Measurements from ENCODE around the gene HYAL3. TPM values are rescaled to one million over a fixed set of nuclear protein-coding genes. Genes with fewer than 3 reads are reported as not detected.
"Not testable (repeated sequence)": the region's sequence is repeated elsewhere in the genome, so short reads cannot be mapped to it uniquely, and the experiment has no call there.

The HYAL3 gene
- total RNA-seq, 5 donors from 2014 or later (not counting 1 experiment from before 2014, with no cell fraction given) = 2.6 to 6.2 (median 3.9) TPM

- Mint-ChIP-seq H3K9me3 (no peaks in the 10 kb centered on the region), H3K4me3 (peak overlapping the region; percentile 13 to 34 (median 15)), H3K27me3 (no peaks in the 10 kb centered on the region), H3K4me1 (peaks cover 14 to 21% (median 17%) of the 10 kb centered on the region in 3 donors), H3K36me3 (peaks cover 9% of the 10 kb centered on the region), H3K27ac (no peak overlapping the region)
- Histone ChIP-seq H3K27me3 (replicated peaks in 1 of 2; ENCODE audit: control insufficient read depth in 2 of 2, extremely low read depth in 1 of 2, insufficient read depth in 2 of 2, low read length in 1 of 2) (no peaks in the 10 kb centered on the region), H3K9me3 (no peaks in the 10 kb centered on the region), H3K4me3 (ENCODE audit: control insufficient read depth in 1 of 2, extremely low read depth in 1 of 2, low read length in 1 of 2) (no peak overlapping the region), H3K36me3 (ENCODE audit: control insufficient read depth in 2 of 2, extremely low read depth in 1 of 2, insufficient read depth in 1 of 2, low read length in 1 of 2) (peaks cover 20 to 33% of the 10 kb centered on the region in 2 donors), H3K27ac (ENCODE audit: low read length) (no peak overlapping the region), H3K4me1 (ENCODE audit: control insufficient read depth in 1 of 2, extremely low read depth in 1 of 2, insufficient read depth in 2 of 2, low read length in 2 of 2) (peaks cover 5 to 26% of the 10 kb centered on the region in 2 experiments)
- CTCF ChIA-PET = no interaction called here
- WGBS (ENCODE audit: insufficient coverage) = 96% methylated on average over 5 of the region's 16 CpGs
- no peak for DNase-seq
- ATAC-seq (replicated peaks in 1 of 4) = no peak
- POLR2A ChIA-PET = no interaction called here
Observed at GRCh38 chr3:50290161-50290641, 9.0 kb downstream of the HYAL3 start.

DNA sequence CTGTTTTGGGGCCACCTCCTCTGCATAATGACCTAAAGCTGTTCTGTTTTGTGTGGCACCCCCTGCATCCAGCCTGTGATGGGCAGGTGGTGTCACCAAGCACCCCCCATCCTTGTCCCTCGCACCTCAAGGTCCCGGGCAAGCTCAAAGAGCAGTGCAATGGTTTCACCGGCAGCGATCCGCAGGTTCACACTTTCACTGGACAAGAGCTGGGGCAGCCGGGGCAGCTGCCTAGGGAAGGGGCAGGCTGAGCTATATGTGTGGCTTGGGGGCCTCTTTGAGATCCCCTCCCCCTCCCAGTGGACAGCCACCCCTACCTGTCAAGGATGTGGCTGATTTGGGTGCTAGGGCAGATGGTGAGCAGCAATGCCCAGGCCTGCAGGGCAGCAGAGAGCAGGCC lies 10.1 kb downstream of the HYAL3 start:
- H3K27me3 ChIP-seq (replicated peaks in 1 of 2; ENCODE audit: control insufficient read depth in 2 of 2, extremely low read depth in 1 of 2, insufficient read depth in 2 of 2, low read length in 1 of 2) = no peaks in the 10 kb centered on the region
- Mint-ChIP-seq H3K4me3 (peak overlapping the region in 1 of 3 donors; percentile 15), H3K36me3 (peaks cover 9% of the 10 kb centered on the region), H3K27me3 (no peaks in the 10 kb centered on the region), H3K9me3 (no peaks in the 10 kb centered on the region), H3K4me1 (peaks cover 14 to 21% (median 17%) of the 10 kb centered on the region in 3 donors), H3K27ac (no peak overlapping the region)
- no peak overlapping the region for H3K27ac ChIP-seq (ENCODE audit: low read length)
- CTCF ChIA-PET = no interaction called here
- DNase-seq = no peak
- WGBS (ENCODE audit: insufficient coverage) = no CpG with 5 or more reads among the region's 6 CpGs
- H3K4me3 ChIP-seq (ENCODE audit: control insufficient read depth in 1 of 2, extremely low read depth in 1 of 2, low read length in 1 of 2) = no peak overlapping the region
- peaks cover 5 to 26% of the 10 kb centered on the region in 2 experiments for H3K4me1 ChIP-seq (ENCODE audit: control insufficient read depth in 1 of 2, extremely low read depth in 1 of 2, insufficient read depth in 2 of 2, low read length in 2 of 2)
- no peaks in the 10 kb centered on the region for H3K9me3 ChIP-seq
- POLR2A ChIA-PET = interaction anchor here in 1 of 2 donors (0.6 kb wide), 1 partner anchor 80 kb away, joined by 3 read pairs; no protein-coding TSS in a partner anchor
- ATAC-seq (replicated peaks in 1 of 4) = no peak
- peaks cover 20 to 33% of the 10 kb centered on the region in 2 donors for H3K36me3 ChIP-seq (ENCODE audit: control insufficient read depth in 2 of 2, extremely low read depth in 1 of 2, insufficient read depth in 1 of 2, low read length in 1 of 2)

GRCh38 chr3:50288387-50289007 lies 10.7 kb downstream of the HYAL3 start:
- Mint-ChIP-seq H3K27ac (no peak overlapping the region), H3K4me1 (peaks cover 14 to 21% (median 17%) of the 10 kb centered on the region in 3 donors)

GRCh38 chr3:50287262-50287661 lies 11.9 kb downstream of the HYAL3 start:
- ChIA-PET POLR2A (no interaction called here), CTCF (no interaction called here)
- Histone ChIP-seq H3K9me3 (no peaks in the 10 kb centered on the region), H3K27ac (ENCODE audit: low read length) (no peak overlapping the region), H3K36me3 (ENCODE audit: control insufficient read depth in 2 of 2, extremely low read depth in 1 of 2, insufficient read depth in 1 of 2, low read length in 1 of 2) (peaks cover 20 to 33% of the 10 kb centered on the region in 2 donors), H3K4me3 (ENCODE audit: control insufficient read depth in 1 of 2, extremely low read depth in 1 of 2, low read length in 1 of 2) (no peak overlapping the region), H3K4me1 (ENCODE audit: control insufficient read depth in 1 of 2, extremely low read depth in 1 of 2, insufficient read depth in 2 of 2, low read length in 2 of 2) (peaks cover 5 to 17% of the 10 kb centered on the region in 2 experiments), H3K27me3 (replicated peaks in 1 of 2; ENCODE audit: control insufficient read depth in 2 of 2, extremely low read depth in 1 of 2, insufficient read depth in 2 of 2, low read length in 1 of 2) (no peaks in the 10 kb centered on the region)
- Mint-ChIP-seq H3K9me3 (no peaks in the 10 kb centered on the region), H3K4me3 (no peak overlapping the region), H3K4me1 (peaks cover 6 to 13% (median 8%) of the 10 kb centered on the region in 3 donors), H3K27ac (no peak overlapping the region), H3K27me3 (no peaks in the 10 kb centered on the region), H3K36me3 (peaks cover 9% of the 10 kb centered on the region)
- DNase-seq (no peak), ATAC-seq (replicated peaks in 1 of 4) (no peak)
- WGBS (ENCODE audit: insufficient coverage) = 100% methylated on average over 1 of the region's 1 CpG

More at GRCh38 chr3:50288387-50289007, 10.7 kb downstream of the HYAL3 start:
- Histone ChIP-seq H3K36me3 (ENCODE audit: control insufficient read depth in 2 of 2, extremely low read depth in 1 of 2, insufficient read depth in 1 of 2, low read length in 1 of 2) (peaks cover 20 to 33% of the 10 kb centered on the region in 2 donors), H3K9me3 (no peaks in the 10 kb centered on the region), H3K4me3 (ENCODE audit: control insufficient read depth in 1 of 2, extremely low read depth in 1 of 2, low read length in 1 of 2) (no peak overlapping the region), H3K27ac (ENCODE audit: low read length) (no peak overlapping the region), H3K4me1 (ENCODE audit: control insufficient read depth in 1 of 2, extremely low read depth in 1 of 2, insufficient read depth in 2 of 2, low read length in 2 of 2) (peaks cover 5 to 26% of the 10 kb centered on the region in 2 experiments), H3K27me3 (replicated peaks in 1 of 2; ENCODE audit: control insufficient read depth in 2 of 2, extremely low read depth in 1 of 2, insufficient read depth in 2 of 2, low read length in 1 of 2) (no peaks in the 10 kb centered on the region)
- Mint-ChIP-seq H3K36me3 (peaks cover 9% of the 10 kb centered on the region), H3K9me3 (no peaks in the 10 kb centered on the region), H3K4me3 (peak overlapping the region in 1 of 3 donors; percentile 2), H3K27me3 (no peaks in the 10 kb centered on the region)
- POLR2A ChIA-PET = no interaction called here
- CTCF ChIA-PET = no interaction called here
- WGBS (ENCODE audit: insufficient coverage) = 96% methylated on average over 11 of the region's 23 CpGs
- no peak for DNase-seq
- no peak for ATAC-seq (replicated peaks in 1 of 4)

GRCh38 chr3:50286322-50287227 lies 12.6 kb downstream of the HYAL3 start:
- 94% methylated on average over 18 of the region's 28 CpGs for WGBS (ENCODE audit: insufficient coverage)
- H3K27me3 Mint-ChIP-seq = no peaks in the 10 kb centered on the region
- no peaks in the 10 kb centered on the region for H3K27me3 ChIP-seq (replicated peaks in 1 of 2; ENCODE audit: control insufficient read depth in 2 of 2, extremely low read depth in 1 of 2, insufficient read depth in 2 of 2, low read length in 1 of 2)
- no peaks in the 10 kb centered on the region for H3K9me3 Mint-ChIP-seq
- peaks cover 20 to 33% of the 10 kb centered on the region in 2 donors for H3K36me3 ChIP-seq (ENCODE audit: control insufficient read depth in 2 of 2, extremely low read depth in 1 of 2, insufficient read depth in 1 of 2, low read length in 1 of 2)
- peaks cover 3 to 14% of the 10 kb centered on the region in 2 experiments for H3K4me1 ChIP-seq (ENCODE audit: control insufficient read depth in 1 of 2, extremely low read depth in 1 of 2, insufficient read depth in 2 of 2, low read length in 2 of 2)
- no peak overlapping the region for H3K4me3 Mint-ChIP-seq
- peaks cover 5 to 11% (median 7%) of the 10 kb centered on the region in 3 donors for H3K4me1 Mint-ChIP-seq
- no peak overlapping the region for H3K27ac Mint-ChIP-seq
- H3K9me3 ChIP-seq = no peaks in the 10 kb centered on the region
- no peak overlapping the region for H3K27ac ChIP-seq (ENCODE audit: low read length)
- POLR2A ChIA-PET = interaction anchor here in 1 of 2 donors (0.6 kb wide), 1 partner anchor 11 kb away, joined by 7 read pairs; no protein-coding TSS in a partner anchor
- H3K4me3 ChIP-seq (ENCODE audit: control insufficient read depth in 1 of 2, extremely low read depth in 1 of 2, low read length in 1 of 2) = no peak overlapping the region
- DNase-seq (no peak), ATAC-seq (replicated peaks in 1 of 4) (no peak)
- CTCF ChIA-PET = no interaction called here
- H3K36me3 Mint-ChIP-seq = peaks cover 9% of the 10 kb centered on the region

DNA sequence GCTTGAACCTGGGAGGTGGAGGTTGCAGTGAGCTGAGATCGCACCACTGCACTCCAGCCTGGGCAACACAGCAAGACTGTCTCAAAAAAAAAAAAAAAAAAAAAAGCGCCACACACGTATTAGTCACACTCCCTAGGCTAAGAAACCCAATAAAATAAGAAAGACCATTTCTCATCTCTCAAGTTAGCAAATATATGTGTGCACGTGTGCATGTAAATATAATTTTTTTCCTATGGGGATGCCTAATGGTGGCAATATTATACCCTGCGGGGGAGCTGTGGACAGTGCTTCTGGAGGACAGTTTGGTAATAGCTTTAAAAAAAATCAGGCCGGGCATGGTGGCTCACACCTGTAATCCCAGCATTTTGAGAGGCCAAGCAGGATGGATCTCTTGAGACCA lies 15.1 kb downstream of the HYAL3 start:
- H3K4me1 ChIP-seq (ENCODE audit: control insufficient read depth in 1 of 2, extremely low read depth in 1 of 2, insufficient read depth in 2 of 2, low read length in 2 of 2); H3K4me1 Mint-ChIP-seq; H3K9me3 ChIP-seq; H3K9me3 Mint-ChIP-seq; H3K27ac Mint-ChIP-seq; ATAC-seq (replicated peaks in 1 of 4); H3K4me3 Mint-ChIP-seq; DNase-seq; H3K27me3 ChIP-seq (replicated peaks in 1 of 2; ENCODE audit: control insufficient read depth in 2 of 2, extremely low read depth in 1 of 2, insufficient read depth in 2 of 2, low read length in 1 of 2); H3K27me3 Mint-ChIP-seq; CTCF ChIA-PET; H3K4me3 ChIP-seq (ENCODE audit: control insufficient read depth in 1 of 2, extremely low read depth in 1 of 2, low read length in 1 of 2); H3K27ac ChIP-seq (ENCODE audit: low read length); H3K36me3 Mint-ChIP-seq: not testable (repeated sequence)
- POLR2A ChIA-PET = interaction anchor here in 1 of 2 donors (0.6 kb wide), 1 partner anchor 105 kb away, joined by 3 read pairs; no protein-coding TSS in a partner anchor
- WGBS (ENCODE audit: insufficient coverage) = no CpG with 5 or more reads among the region's 6 CpGs
- peaks cover 15 to 23% of the 10 kb centered on the region in 2 donors for H3K36me3 ChIP-seq (ENCODE audit: control insufficient read depth in 2 of 2, extremely low read depth in 1 of 2, insufficient read depth in 1 of 2, low read length in 1 of 2)
